C4-2B (cell line): Measurements from ENCODE around the gene LPAR5.

Experiments
- ZFX ChIP-seq: fragments of 450-650 bp; IDR thresholded peaks from 2 replicates; pipeline ENCODE4 v1.6.1; 2017
- TF ChIP-seq, protein P1 (sequence below): fragments of 450-650 bp; conservative IDR thresholded peaks from 2 replicates; pipeline ENCODE4 v1.5.1; 2017; ENCODE audit warnings: mild to moderate bottlenecking

DNA sequence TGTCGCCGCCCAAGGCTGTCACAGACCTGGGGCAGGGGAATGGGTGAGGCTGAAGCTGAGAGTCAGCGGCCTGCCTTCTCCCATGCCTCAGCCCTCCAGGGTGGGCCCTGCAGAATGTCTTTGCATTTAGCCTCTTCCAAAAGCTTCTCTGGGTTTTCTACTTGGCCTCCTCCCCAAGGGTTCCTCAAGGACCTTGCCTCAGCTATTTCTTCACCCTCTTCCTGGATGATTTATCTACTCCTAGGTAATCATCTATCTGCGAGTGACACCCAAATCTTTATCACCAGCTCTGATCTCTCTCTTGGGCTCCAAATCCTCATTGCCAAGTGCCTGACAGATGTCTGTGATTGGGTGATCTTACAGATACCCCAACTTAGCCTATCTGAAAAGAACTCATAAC lies 4.7 kb upstream of the LPAR5 start:
- TF ChIP-seq, protein P1, sequence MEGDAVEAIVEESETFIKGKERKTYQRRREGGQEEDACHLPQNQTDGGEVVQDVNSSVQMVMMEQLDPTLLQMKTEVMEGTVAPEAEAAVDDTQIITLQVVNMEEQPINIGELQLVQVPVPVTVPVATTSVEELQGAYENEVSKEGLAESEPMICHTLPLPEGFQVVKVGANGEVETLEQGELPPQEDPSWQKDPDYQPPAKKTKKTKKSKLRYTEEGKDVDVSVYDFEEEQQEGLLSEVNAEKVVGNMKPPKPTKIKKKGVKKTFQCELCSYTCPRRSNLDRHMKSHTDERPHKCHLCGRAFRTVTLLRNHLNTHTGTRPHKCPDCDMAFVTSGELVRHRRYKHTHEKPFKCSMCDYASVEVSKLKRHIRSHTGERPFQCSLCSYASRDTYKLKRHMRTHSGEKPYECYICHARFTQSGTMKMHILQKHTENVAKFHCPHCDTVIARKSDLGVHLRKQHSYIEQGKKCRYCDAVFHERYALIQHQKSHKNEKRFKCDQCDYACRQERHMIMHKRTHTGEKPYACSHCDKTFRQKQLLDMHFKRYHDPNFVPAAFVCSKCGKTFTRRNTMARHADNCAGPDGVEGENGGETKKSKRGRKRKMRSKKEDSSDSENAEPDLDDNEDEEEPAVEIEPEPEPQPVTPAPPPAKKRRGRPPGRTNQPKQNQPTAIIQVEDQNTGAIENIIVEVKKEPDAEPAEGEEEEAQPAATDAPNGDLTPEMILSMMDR: no peak
- TF ChIP-seq ZFX: no peak
